GM18517 (cell line): ENCODE measurements around the gene ADGRG3.

ENCODE experiments used
- ATAC-seq: cut with Tn5 transposase; IDR thresholded peaks from one replicate; pipeline ENCODE4 v1.9.1; 2021; ENCODE audit warnings: mild to moderate bottlenecking, moderate library complexity; ENCODE audit not compliant: unreplicated experiment

ADGRG3 gene

GRCh38 chr16:57694725-57695679 is 26.9 kb downstream of the ADGRG3 start, which contains the start of gene DRC7:
TSS of gene DRC7 (plus strand) at chr16:57694806. CDS start at chr16:57697950, 3,144 bp downstream.
- ATAC-seq: no peak

GRCh38 chr16:57695680-57696069 is 27.6 kb downstream of the ADGRG3 start:
- no peak for ATAC-seq

- ATAC-seq: no peak
These were observed 28.1 kb downstream of the ADGRG3 start for GRCh38 chr16:57696240-57696639.

GRCh38 chr16:57697896-57698537 is 29.9 kb downstream of the ADGRG3 start:
- no peak for ATAC-seq

GRCh38 chr16:57698812-57699405 is 30.8 kb downstream of the ADGRG3 start:
- no peak for ATAC-seq

- ATAC-seq: no peak
These were observed 31.4 kb downstream of the ADGRG3 start for GRCh38 chr16:57699481-57699880.

GRCh38 chr16:57699899-57700298 is 31.8 kb downstream of the ADGRG3 start:
- no peak for ATAC-seq

GRCh38 chr16:57700781-57701551 is 32.9 kb downstream of the ADGRG3 start:
- ATAC-seq: no peak

GRCh38 chr16:57701759-57702371 is 33.8 kb downstream of the ADGRG3 start:
- no peak for ATAC-seq

- no peak for ATAC-seq
These were observed 35.4 kb downstream of the ADGRG3 start for GRCh38 chr16:57703416-57704010.

- ATAC-seq: no peak
These were observed 36.2 kb downstream of the ADGRG3 start for GRCh38 chr16:57704011-57704904.

GRCh38 chr16:57704905-57705852 is 37.1 kb downstream of the ADGRG3 start:
- no peak for ATAC-seq

GRCh38 chr16:57706717-57707116 is 38.6 kb downstream of the ADGRG3 start:
- no peak for ATAC-seq

GRCh38 chr16:57707331-57707730 is 39.2 kb downstream of the ADGRG3 start:
- no peak for ATAC-seq

GRCh38 chr16:57708168-57708567 is 40.1 kb downstream of the ADGRG3 start:
- no peak for ATAC-seq

- ATAC-seq: no peak
These were observed 41.6 kb downstream of the ADGRG3 start for GRCh38 chr16:57709663-57710062.

- ATAC-seq: no peak
These were observed 43.2 kb downstream of the ADGRG3 start for GRCh38 chr16:57711346-57711745.

GRCh38 chr16:57711993-57712392 is 43.9 kb downstream of the ADGRG3 start:
- ATAC-seq: no peak
